GM12892 (cell line): Measurements from ENCODE around the gene DIPK1C.

Experiments
- POLR2A ChIP-seq: IDR thresholded peaks from 2 replicates; pipeline ENCODE4 v1.6.1; 2011; ENCODE audit warnings: low read depth, low read length, control low read depth
- POLR2AphosphoS5 ChIP-seq: IDR thresholded peaks from 2 replicates; pipeline ENCODE4 v1.6.1; 2011; ENCODE audit warnings: low read depth, low read length, control low read depth
- TAF1 ChIP-seq: IDR thresholded peaks from 2 replicates; pipeline ENCODE4 v1.6.1; 2011; ENCODE audit warnings: low read depth, mild to moderate bottlenecking, control low read depth, low read length, borderline replicate concordance

DNA sequence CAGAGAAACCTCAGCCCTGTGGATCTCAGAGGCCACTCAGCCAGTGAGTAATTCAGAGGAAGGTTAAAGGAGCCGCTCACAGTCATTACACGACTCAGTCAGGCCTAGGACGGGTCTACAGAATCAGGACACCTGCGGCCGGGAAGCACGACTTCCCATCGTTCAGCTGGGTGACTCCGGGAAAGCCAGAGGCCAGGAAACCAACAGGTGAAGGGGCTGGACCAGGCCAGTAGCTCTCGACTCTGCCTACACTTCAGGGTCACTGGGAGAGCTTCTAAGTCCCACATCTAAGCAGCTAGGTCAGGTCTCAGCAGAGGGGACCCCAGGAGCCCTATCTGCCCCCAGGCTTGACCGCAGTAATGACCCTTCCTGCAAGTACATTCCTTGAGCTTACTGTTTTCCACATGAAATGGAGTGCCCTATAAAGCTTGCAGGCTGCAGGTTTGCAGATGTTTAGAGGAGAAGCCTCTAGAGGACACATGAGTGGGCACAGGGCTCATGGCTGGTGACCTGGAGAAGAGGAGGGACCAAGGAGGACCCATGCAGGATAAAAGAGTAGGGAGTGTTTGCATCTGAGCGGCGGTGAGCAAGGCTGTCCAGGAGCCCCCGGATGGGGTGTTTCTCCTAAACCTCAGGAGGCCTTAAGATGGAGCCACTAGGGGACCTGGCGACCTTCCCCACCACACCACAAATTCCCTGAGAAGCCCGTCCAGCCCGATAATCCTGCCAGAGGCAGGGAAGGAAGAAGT, 9.5 kb downstream of the DIPK1C start:
- no peak for TF ChIP-seq POLR2A
- no peak for TF ChIP-seq POLR2AphosphoS5
- TF ChIP-seq TAF1: no peak
